GM12873 (cell line): ENCODE results near the gene VOPP1.

Experiments used
- CTCF ChIP-seq: IDR thresholded peaks from 2 replicates; pipeline ENCODE4 v1.5.1; 2012; ENCODE audit warnings: low read depth, mild to moderate bottlenecking, moderate library complexity, low read length, control low read depth; ENCODE audit not compliant: insufficient read depth; ENCODE audit errors: missing control alignments

The VOPP1 gene

GRCh38 chr7:55508221-55509011, 63.9 kb downstream of the VOPP1 start:
- TF ChIP-seq CTCF, result no peak

- no peak for TF ChIP-seq CTCF
These were observed 64.6 kb downstream of the VOPP1 start for GRCh38 chr7:55507743-55508142.

- TF ChIP-seq CTCF, result no peak
These were observed 67.2 kb downstream of the VOPP1 start for GRCh38 chr7:55504967-55505658.

- no peak for TF ChIP-seq CTCF
These were observed 68.0 kb downstream of the VOPP1 start for GRCh38 chr7:55504093-55504859.

GRCh38 chr7:55502858-55503440, 69.4 kb downstream of the VOPP1 start:
- TF ChIP-seq CTCF, result no peak

- no peak for TF ChIP-seq CTCF
These were observed 70.0 kb downstream of the VOPP1 start for GRCh38 chr7:55502124-55502857.

- TF ChIP-seq CTCF, result no peak
These were observed 70.7 kb downstream of the VOPP1 start for GRCh38 chr7:55501611-55502010.
